Measurements from ENCODE around the gene AGA.

AGA gene

DNA sequence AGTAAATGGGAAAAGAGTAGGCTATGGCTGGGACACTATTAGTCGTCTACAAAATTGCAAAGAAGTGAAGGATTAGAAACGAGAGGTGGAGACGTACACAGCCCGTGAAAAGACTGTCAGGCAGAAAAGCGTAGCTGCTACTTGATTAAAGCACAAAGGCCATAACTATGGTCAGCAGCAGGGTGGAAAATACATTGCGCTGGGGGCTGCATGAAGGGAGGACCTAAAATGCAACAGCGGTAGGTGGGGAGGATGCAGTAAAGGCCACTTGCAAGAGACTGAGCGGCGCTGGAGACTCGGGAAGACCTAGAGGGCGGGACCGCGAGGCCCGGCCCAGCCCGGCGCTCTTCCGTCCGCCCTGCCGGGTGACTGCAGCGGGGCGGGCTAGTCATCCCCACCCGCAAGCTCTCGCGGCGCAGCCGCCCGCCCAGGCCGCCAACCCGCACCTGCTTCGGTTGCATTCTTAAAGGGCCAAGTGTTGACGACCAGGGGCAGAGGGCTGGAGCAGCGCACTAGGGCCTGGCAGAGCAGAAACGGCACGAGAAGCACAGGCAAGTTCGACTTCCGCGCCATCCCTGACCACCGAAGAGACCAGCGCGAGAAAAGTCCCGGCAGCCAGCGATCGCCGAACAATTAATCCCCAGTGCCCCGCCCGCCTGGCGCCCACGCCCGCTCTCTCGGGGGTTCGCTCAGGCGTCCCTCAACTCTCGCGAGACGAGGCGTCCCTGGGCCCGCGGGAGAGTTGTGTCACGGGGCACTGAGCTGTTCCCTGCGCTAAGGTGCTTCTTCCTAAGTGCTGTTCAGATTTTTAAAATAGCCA lies at the start of gene AGA:
Gene AGA (minus strand): TSS at position 635 of the 820 bp plus-strand sequence. CDS start 62 bp downstream, at position 573.
- peak; percentile 83 to 92 for DNase-seq

DNA sequence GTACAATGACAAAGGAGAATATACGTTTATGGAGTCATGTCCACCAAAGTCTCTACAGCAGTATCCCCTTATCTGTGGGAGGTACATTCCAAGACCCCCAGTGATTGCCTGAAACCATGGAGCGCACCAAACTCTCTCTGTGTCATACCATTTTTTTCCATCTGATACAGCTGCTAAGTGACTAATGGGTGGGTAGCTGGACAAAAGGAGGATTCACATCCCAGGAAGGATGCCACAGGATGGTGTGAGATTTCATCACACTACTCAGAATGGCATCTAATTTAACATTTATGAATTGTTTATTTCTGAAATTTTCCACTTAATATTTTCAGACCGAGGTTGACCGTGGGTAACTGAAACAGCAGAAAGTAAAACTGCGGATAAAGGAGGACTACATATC lies 49.8 kb upstream of the AGA start:
- no peak for DNase-seq

DNA sequence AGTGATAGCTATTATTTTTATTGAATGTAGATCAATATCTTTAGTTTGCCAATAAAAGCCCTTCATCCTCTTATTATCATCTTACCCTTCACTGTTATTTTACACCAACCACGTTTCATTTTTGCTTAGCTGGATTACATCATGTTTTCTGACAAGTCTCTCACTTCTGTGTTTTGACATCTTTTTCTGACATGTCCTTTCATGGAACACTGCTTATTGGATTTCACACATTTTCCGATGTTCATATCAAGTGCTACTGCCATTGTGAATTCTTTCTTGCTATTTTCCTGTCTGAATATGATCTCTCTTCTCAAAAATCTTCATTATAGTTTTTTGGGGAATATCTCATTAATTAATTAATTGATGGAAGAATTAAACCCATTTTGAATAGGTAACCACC lies 48.5 kb upstream of the AGA start:
- no peak for DNase-seq

DNA sequence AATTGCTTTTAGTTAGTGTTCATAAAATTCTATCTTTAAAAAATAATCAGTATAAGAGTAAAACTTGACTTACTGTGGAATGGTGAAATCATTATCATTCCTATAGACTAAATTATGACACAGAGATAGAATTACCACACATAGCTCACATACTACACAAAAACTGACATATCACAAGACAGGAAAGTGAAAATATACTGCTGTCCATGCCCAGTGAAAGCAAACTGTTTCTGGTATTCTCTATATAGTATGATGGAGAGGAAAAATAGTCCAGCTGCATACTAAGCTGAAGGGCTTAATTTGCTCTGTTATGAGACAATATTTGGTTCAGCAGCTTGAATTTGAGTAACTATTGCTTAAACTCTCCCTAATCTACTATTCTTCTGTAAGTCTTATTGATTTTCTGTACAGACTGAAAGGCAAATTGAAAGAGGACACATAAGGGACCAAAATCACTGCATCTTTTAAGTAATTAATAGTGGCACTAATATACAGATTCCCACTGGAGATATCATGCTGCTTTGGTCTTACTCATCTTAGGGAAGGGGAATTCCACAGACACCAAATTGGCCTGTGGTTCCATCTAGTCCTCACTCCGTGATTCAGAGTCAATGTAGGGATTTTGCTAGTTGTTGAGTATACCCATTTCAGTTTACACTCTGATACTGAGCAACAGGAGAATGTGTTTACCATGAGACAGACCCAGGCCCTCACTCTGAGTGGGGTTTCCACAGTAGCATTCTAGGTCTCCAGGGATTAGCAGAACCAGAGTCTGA lies 47.4 kb upstream of the AGA start:
- no peak for DNase-seq

DNA sequence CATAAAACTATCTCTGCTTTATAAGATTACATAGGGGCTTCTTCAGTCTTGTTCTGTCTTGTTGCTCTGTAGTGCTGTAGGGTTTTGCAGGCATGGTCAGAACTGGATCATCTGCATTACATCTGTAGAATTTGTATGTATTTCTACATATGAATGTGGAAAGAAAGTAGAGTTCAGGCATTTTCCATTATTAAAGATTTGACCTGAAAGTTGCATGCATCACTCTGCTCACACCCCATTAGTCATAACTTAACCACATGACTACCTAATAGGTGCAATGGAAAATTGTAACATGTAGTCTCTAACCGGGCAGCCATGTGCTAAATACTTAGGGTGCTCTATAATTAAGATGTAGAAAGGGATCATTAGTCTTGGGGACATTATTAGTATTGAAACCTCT lies 45.7 kb upstream of the AGA start:
- DNase-seq = no peak

DNA sequence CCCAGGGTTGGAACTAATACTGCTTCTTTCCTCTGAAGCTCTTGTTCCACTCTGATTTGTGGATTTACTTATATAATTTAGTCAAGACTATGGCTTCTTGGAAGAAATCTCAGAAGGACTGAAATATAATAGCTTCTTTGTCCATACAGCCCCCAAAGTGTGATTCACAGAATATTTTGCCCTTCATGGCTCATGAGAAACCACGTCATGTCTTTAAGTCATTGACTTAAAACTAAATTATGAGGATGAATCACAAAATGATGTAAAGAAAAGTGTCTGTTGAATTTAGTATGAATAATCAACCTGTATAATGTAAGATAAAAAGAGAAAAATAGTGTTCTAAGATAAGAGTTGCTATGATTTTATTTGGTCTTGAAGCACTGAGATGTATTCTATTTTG lies 43.3 kb upstream of the AGA start:
- no peak for DNase-seq

DNA sequence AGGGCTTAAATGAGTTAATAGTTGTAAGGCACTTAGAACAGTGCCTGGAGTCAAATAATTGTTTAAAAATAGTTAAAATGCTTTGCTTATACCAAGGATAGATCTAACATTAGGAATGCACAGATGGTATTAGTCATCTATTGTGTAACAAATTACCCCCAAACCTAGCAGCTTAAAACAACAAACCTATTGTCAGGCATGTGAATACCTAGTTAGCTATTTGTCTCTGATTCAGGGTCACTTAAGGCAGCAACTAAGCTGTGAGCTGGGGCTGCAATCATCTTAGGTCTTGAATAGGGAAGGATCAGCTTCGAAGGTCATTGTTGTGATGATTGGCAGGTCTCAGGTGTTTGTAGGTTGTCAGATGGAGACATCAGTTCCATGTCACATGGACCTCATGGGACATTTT lies 42.4 kb upstream of the AGA start:
- DNase-seq = no peak

DNA sequence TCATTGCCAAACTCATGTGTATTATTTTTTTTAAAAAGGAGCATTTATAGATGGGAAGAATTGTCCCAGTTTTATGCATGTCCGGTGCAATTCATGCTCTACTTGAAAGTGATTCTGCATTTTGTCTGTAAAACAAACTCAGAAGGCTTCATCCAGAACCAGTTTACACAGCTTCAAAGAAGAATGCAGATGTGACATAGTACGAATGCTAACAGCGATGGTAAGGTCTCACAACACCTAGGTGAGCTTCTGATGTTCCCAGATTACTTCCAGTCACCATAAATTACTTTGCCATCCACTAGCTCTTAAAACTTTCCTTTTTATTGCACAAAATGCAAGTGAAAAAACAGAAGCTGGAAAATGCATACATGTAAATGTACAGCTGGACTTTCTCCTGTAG lies 41.5 kb upstream of the AGA start:
- DNase-seq = no peak

DNA sequence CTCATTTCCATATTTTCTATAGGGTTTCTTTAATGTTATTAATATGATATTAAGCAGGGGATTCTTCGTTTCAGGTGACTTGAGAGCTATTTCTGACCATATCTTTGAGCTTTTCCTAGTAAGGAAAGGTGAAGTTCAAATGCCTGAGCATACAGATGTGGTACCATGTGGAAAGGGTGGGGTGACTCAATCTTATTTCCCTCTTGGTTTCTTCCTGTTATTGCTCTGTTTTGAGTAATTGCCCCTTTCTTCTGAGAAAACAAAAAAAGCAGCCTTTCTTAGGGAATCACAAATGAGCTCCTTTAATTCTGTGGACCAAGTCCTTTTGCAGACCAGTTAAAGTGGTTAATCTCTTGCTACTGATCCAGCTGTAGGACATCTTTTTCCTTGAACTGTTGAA lies 41.0 kb upstream of the AGA start:
- no peak for DNase-seq

DNA sequence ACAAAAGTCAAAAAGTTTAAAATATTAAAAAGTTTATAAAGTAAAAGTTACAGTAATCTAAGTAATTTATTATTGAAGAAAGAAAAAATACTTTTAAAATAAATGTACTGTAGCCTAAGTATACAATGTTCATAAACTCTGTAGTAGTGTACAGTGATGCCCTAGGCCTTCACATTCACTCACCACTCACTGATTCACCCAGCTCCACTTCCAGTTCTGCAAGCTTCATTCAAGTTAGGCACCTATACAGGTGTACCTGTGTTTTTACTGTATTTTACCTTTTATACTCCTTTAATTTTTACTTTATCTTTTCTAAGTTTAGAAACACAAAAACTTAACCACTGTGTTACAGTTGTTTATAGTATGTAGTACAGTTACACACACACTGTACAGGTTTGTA lies 40.1 kb upstream of the AGA start:
- no peak for DNase-seq

DNA sequence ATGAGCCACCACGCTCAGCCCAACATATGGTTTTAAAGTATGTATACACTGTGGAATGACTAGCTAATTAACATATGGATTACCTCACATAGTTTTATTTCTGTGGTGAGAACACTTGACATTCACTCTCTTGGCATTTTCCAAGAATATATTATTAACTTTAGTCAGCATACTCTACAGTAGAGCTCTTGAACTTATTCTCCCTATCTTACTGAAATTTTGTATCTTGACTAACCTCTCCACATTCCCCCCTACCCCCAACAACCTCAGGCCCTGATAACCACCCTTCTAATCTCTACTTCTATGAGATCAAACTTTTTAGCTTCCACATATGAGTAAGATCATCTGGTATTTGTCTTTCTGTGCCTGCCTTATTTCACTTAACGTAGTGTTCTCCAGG lies 38.6 kb upstream of the AGA start:
- DNase-seq = no peak

DNA sequence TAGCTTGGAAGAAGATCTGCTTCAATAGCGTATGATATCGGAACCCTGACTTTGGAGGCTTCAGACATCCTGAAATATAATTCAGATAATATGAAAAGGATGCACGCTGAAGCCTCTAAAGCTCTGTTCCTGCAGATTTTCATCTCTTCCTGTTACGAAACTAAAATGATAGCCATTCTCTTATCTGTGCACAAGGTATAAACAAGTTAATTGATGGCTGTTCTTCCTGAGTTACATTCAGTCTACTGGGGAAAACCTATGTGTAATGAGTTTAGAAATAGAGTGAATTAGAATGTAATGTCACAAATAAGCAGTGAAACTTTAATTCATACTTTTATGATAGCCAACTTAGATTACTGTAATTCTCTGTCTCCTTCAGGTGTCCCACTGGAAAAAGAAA lies 36.8 kb upstream of the AGA start:
- DNase-seq = no peak

DNA sequence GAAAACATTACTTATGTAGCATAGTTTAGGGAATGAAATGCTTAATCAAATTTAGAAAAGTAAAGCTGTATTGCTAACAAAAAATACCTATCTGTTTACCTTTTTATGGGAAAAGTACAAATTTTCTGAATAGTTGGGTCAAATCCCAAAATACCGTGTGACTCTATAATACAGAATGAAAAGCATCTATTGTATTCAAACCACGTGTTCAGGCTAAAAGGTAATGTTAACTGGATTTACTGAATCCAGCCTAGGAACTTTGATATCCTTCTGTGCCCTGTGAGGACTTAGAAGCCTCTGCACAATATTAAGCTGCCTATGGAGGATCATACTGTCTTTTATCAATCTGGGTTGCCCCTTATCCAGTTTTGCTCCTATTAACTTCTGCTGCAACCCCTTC lies 36.3 kb upstream of the AGA start:
- DNase-seq = no peak

DNA sequence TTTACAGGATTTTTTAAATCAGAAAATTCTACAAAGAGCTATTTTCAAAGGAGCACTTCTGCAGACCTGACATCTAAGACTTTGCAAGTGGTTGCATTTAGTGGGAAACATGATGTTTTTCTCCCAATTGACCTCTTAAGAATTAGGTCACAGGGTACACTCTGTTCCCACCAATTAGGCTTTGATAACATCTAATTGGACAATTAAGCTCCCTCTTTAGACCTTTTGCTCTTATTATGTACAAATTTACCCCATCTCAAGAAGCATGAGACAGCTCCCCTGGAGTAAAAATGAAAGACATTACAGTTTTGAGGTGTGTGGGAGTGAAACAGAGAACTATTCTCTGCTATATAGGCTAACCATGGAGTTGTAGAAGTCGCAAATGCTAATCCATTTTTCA lies 31.8 kb upstream of the AGA start:
- DNase-seq = no peak

DNA sequence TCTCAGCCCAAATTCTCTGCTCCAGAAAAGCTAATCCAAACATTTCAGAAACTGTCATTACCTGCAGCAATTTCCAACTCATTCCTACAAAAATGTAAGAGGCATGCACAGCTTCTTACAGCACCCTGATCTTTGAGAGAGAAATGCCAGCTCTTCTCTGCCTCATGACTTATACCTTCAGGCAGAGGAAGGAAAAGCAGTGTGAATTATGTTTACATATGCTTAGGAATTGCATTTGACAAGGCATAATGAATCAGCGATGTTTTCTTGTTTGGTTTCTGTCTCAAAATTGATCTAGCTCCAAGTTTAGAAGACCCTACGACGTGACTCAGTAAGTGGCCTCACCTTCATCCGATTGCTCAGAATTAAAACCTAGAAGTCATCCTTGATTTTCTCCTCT lies 21.8 kb upstream of the AGA start:
- DNase-seq = no peak

DNA sequence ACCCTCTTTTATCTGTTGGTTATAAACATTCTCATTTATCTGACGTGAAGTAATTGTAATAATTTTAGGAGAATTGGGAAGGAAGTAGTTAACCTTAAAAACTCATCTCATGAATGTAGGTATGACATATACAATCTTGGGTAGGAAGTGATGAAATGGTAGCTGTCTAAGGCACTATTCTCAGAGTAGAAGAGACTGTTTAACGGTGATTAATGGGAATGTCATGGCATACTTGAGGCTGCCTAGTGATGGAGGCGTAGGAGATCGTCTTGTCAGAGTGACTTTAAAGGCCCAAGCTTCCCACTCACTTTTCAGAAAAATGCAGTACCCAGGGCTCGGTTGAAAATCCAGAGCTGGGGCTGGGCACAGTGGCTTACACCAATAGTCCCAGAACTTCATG lies 19.4 kb upstream of the AGA start:
- no peak for DNase-seq

DNA sequence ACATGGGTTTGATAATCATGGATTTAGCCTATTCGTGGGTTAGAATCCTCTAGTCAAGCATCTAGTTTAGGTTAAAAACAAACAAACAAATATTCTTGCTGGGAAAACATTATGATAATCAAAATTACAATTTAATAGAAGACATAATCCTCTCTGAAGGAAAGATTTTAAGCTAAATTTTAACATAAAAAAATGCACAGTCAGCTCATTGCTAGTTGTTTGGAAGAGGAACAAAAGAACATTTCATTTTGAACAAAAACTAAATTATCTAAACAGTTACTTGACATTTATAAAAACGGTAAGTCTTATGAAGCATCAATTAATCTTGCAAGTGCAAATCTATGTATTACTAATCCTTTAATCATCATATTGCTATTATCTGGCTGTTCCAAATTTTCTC lies 18.2 kb upstream of the AGA start:
- no peak for DNase-seq

DNA sequence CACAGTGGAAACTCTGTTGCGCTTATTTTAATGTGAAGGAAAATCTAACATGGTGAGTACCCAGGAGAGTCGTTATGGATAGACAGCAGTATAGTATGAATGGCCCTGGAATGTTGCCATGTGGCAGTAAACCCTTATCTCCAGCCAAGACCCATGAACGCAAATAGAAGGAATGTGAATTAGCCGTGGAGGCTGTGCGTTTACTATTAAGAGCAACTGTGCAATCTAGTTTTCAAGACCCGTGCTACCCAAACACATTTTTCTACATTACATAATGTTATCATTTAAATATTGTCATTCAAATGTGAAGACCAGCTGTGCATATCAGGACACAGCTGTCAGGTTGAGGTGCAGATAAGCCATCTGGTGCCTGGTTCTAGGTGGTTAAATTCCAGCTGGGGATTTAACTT lies 13.3 kb upstream of the AGA start:
- no peak for DNase-seq

DNA sequence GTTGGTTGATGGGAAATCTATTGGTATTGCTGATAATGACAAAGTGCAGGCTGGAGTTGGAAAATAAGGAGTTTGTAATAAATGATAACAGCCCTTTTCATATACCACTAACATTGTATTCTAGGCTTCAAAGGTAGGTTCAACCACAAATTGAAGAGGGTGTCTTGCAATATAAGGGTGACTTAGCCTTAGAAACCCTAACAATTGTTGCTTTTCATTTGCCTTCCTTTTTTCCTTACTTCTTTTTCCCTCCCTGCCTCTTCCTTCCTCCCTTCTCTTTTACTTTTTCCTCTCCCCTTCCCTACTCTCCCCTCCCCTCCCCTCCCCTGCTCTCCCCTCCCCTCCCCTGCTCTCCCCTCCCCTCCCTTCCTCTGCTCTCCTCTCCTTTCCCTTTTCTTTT lies 10.9 kb upstream of the AGA start:
- no peak for DNase-seq

DNA sequence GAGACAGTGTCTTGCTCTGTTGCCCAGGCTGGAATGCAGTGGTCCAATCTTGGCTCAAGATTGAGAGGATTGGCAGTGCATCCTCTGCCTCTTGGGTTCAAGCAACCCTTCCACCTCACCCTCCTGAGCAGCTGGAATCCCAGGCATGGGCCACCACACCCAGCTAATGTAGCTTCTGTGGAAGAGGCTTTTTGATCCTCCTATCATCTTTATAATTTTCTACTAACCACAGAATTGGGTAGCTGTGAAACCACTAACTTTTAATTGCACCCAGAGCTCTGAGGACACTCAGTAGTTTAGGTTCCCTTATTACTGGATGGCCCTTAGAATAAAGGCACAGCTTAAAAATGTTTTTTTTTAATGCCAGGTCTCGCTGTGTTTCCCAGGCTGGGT lies 8.9 kb upstream of the AGA start:
- DNase-seq = no peak

DNA sequence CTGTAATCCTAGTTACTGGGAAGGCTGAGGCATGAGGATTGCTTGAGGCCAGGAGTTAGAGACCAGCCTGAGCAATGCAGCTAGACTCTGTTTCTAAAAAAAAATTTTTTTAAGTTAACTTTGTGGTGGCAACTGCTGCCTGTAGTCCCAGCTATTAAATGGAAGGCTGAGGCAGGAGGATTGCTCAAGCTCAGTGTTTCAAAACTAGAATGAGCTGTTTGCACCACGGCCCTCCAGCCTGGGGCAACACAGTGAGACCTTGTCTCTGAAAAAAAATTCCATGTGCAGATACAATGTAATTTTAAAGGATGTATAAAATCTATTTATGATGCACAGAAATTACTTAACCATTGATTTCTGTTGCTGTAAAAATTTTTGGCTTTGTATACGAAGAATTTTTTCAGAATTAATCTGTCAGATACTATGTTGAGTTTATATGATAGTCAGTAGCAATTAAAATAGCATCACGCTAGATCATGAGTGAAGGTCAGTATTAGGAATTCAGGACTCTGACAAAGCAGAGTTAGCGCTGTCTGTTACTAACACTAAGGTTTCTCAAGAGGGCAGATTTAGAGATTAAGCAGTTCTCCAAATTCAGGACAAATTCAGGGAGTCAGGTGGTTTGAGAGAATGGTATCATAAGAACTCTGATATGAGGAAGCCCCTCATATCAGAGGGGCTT lies 8.3 kb upstream of the AGA start:
- no peak for DNase-seq

DNA sequence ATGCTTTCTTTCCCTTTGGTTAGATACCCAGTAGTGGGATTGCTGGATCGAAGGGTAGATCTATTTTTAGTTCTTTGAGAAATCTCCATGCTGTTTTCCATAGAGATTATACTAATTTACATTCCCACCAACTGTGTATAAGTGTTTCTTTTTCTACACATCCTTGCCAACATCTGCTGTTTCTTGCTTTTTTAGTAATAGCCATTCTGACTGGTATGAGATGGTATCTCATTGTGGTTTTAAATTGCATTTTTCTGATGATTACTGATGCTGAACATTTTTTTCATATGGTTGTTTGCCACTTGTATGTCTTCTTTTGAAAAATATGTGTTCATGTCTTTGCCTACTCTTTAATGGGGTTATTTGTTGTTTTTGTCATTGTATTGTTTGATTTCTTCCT lies 6.6 kb upstream of the AGA start:
- no peak for DNase-seq

DNA sequence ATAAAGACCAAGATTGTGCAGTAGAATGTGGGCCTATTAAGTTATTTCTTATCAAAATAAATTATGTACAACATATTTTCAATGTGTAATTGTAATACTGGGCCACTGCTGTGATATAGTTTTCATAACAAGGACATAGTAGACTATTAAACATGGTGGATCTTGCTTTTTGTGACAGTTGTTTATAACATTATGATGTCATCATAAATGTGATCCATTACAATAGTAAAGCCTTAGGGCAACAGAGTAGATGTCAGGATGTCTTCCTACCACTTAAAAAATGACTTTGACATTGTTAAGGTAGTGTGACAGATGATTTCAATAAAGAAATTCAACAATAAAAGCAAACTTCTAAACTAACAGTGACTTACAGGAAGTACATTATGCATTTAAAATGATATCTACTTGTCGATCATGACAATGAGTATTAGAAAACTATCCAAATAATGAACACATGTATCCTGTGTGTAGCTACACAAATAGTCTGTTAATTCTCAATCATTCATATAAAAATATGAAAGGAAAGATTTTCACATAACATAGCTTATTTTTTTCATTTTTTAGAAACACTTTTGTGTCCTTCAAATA lies 5.3 kb upstream of the AGA start:
- DNase-seq = no peak

DNA sequence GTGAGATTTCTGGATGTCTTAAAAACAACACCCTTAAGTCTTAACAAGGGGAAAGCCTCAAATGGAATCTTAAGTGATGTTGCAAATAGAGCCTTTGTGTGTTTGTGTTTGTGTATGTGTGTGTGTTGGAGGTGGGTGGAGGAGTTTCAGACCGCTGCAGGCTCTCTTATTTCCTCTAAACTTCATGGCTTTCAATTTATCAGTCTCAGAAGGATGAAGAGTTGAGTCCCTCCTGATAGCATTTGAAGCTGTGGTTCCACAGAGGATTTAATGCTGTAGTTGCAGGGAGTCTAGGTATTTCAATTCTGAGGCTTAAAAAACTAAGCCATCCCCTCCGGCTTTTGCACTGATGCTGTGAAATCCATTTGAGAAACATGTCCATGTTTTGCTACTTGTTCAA lies 4.3 kb upstream of the AGA start:
- DNase-seq = no peak
